Measurements from ENCODE around the gene TNPO1.

The TNPO1 gene

GRCh38 chr5:72895758-72896157, 79.3 kb downstream of the TNPO1 start:
- no peak for TF ChIP-seq CTCF (IDR thresholded peaks at IDR 0.05; ENCODE audit: control insufficient read depth, insufficient read depth, low read depth, low read length, missing control alignments)
- no peak for DNase-seq (ENCODE audit: low read depth)
- H3K4me3 ChIP-seq (ENCODE audit: control insufficient read depth, low read depth, low read length) = no peak overlapping the region

GRCh38 chr5:72906806-72907205, 90.3 kb downstream of the TNPO1 start:
- H3K4me3 ChIP-seq (ENCODE audit: control insufficient read depth, low read depth, low read length) = no peak overlapping the region
- TF ChIP-seq CTCF (IDR thresholded peaks at IDR 0.05; ENCODE audit: control insufficient read depth, insufficient read depth, low read depth, low read length, missing control alignments) = no peak
- no peak for DNase-seq (ENCODE audit: low read depth)

- no peak for TF ChIP-seq CTCF (IDR thresholded peaks at IDR 0.05; ENCODE audit: control insufficient read depth, insufficient read depth, low read depth, low read length, missing control alignments)
- DNase-seq (ENCODE audit: low read depth) = peak; percentile 16
- no peak overlapping the region for H3K4me3 ChIP-seq (ENCODE audit: control insufficient read depth, low read depth, low read length)
Measured at GRCh38 chr5:72908664-72909063, 92.2 kb downstream of the TNPO1 start.

- no peak for TF ChIP-seq CTCF (IDR thresholded peaks at IDR 0.05; ENCODE audit: control insufficient read depth, insufficient read depth, low read depth, low read length, missing control alignments)
- no peak overlapping the region for H3K4me3 ChIP-seq (ENCODE audit: control insufficient read depth, low read depth, low read length)
- DNase-seq (ENCODE audit: low read depth) = no peak
Measured at GRCh38 chr5:72917371-72917776, 100.9 kb downstream of the TNPO1 start.

- no peak for DNase-seq (ENCODE audit: low read depth)
- no peak for TF ChIP-seq CTCF (IDR thresholded peaks at IDR 0.05; ENCODE audit: control insufficient read depth, insufficient read depth, low read depth, low read length, missing control alignments)
- no peak overlapping the region for H3K4me3 ChIP-seq (ENCODE audit: control insufficient read depth, low read depth, low read length)
Measured at GRCh38 chr5:72920690-72921502, 104.4 kb downstream of the TNPO1 start.

- DNase-seq (ENCODE audit: low read depth) = no peak
- H3K4me3 ChIP-seq (ENCODE audit: control insufficient read depth, low read depth, low read length) = no peak overlapping the region
- TF ChIP-seq CTCF (IDR thresholded peaks at IDR 0.05; ENCODE audit: control insufficient read depth, insufficient read depth, low read depth, low read length, missing control alignments) = no peak
Measured at GRCh38 chr5:72921886-72922285, 105.4 kb downstream of the TNPO1 start.

Data from AG09309 (cell line).